C4-2B (cell line): Measurements from ENCODE around the gene SLC8B1.

ENCODE experiments used
- H3K27ac ChIP-seq: fragments of 450-650 bp; 2 replicates; pipeline ENCODE4 v1.5.1; 2017
- CTCF ChIP-seq: fragments of 450-650 bp; conservative IDR thresholded peaks from 2 replicates; pipeline ENCODE4 v1.5.1; 2017; ENCODE audit warnings: mild to moderate bottlenecking
- ZFX ChIP-seq: fragments of 450-650 bp; IDR thresholded peaks from 2 replicates; pipeline ENCODE4 v1.6.1; 2017

The SLC8B1 gene

DNA sequence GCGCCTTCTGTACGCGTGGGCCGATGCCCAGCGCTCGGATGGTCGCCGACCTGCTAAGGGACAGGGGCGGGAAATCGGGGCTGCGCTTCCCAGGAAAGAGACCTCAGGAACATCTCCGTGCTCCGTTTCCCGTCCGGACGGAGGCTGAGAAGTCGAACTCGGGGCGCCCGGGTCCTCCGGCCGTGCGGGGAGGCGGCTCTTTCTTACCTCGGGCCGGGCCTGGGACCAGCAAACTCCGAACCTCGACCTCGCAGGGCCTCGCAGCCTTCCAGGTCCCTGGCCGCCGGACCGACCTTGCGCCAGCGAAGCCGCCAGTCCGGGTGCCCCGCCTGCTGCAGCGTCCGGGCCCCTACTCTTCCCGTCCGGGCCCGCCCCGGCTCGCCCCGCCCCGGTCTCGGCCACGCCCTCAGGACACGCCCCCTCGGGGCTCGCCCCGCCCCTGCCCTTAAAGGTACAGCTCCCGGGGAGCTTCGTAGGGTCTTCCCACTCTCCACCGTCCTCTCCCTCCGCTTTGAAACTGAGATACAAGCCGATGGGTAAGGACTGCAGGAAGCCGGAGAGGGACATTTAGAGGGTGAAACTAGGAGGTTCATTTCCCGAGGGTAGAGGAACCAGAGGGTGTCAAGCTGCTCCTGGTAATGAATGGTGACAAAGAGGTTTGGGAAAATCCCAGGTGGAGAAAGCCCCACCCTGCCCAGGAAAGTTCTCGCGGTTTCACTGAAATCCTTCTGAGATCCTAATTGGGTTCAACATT, at the start of gene SLC8B1:
Gene SLC8B1 (minus strand): TSS at position 324 of the 754 bp plus-strand sequence. CDS start 2,231 bp downstream, outside the sequence.
- peak within 1 kb of the TSS; percentile 51 for H3K27ac ChIP-seq
- TF ChIP-seq CTCF, result no peak
- TF ChIP-seq ZFX, result 0 out of 2 replicates have a peak, but pooled peaks have one; percentile 15

- no peak overlapping the region for H3K27ac ChIP-seq
- TF ChIP-seq ZFX, result no peak
- no peak for TF ChIP-seq CTCF
Observed at GRCh38 chr12:113382206-113382605, 47.3 kb upstream of the SLC8B1 start.

GRCh38 chr12:113381220-113381619, 46.3 kb upstream of the SLC8B1 start:
- TF ChIP-seq ZFX (no peak), CTCF (no peak)

DNA sequence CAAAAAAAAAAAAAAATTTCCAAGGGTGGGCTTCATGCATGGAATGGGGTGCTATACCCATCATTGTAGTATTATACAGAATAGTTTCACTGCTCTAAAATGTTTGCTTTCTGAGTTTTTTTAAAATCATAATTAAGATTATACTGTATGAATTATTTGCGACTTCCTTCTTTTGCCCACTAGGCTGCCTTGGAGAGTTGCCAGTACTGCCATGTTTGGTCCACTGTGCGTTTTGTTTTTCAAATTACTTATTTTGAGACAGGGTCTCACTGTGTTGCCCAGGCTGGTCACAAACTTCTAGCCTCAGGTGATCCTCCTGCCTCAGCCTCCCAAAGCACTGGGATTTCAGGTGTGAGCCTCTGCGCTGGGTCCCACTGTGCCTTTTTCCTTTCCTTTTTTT, 43.4 kb upstream of the SLC8B1 start:
- no peak overlapping the region for H3K27ac ChIP-seq
- TF ChIP-seq ZFX, result no peak
- TF ChIP-seq CTCF, result no peak; the same call in 1 of the 2 replicates

More at GRCh38 chr12:113381220-113381619, 46.3 kb upstream of the SLC8B1 start:
- no peak overlapping the region for H3K27ac ChIP-seq

GRCh38 chr12:113374823-113375428, 40.0 kb upstream of the SLC8B1 start:
- H3K27ac ChIP-seq, result no peak overlapping the region
- TF ChIP-seq CTCF, result no peak
- no peak for TF ChIP-seq ZFX

DNA sequence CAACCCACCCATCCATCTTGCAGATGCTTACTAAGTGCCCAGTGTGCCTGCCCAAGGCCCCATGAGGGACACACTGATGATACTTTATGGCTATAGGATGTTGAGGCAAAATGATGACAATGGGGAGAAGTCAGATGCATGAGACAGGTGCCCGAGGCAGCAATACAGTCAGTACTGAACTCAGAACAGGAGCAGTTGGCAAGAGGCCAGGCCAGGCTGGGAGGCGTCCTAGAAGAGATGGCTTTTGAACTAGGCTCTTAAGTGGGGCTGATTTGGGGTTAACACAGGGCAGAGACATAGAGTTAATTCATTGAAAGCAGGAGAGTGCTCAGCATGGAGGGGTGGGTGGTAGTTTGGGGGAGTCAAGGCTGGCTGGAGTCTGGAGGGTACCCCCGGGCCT, 39.1 kb upstream of the SLC8B1 start:
- TF ChIP-seq ZFX (no peak), CTCF (no peak)
- no peak overlapping the region for H3K27ac ChIP-seq

- no peak for TF ChIP-seq CTCF
- TF ChIP-seq ZFX, result no peak
- H3K27ac ChIP-seq, result no peak overlapping the region
Observed at GRCh38 chr12:113373440-113373839, 38.5 kb upstream of the SLC8B1 start.
